CD4-positive, alpha-beta T cell (primary cell): ENCODE data around the gene RIMKLB. TPM values are rescaled to one million over a fixed set of nuclear protein-coding genes. Genes with fewer than 3 reads are reported as not detected.
A peak's percentile ranks its signal among the peaks of the same experiment; 100 is the strongest.

Experiments
- ATAC-seq: fragments of 200-7000 bp; cut with Tn5 transposase; one replicate; pipeline ENCODE4 v1.10.0; 2022; ENCODE audit warnings: mild to moderate bottlenecking; ENCODE audit not compliant: poor library complexity
- CTCF ChIA-PET: fragments of 350-600 bp; sonication (Branson Sonifier 250); formaldehyde crosslinking; loops from one replicate; lab custom pipeline; 2021; ENCODE audit warnings: antibody characterized with exemption, inconsistent platforms; lab: Charles Lee
- POLR2A ChIA-PET: fragments of 350-600 bp; sonication (Branson Sonifier 250); formaldehyde crosslinking; loops from one replicate; lab custom pipeline; 2021; ENCODE audit warnings: antibody characterized with exemption, inconsistent platforms; lab: Charles Lee
- DNase-seq, 14 experiments: peaks; one replicate each; pipeline ENCODE4 v3.0.0-alpha.2; 2013 to 2020; ENCODE audit warnings: mixed read lengths in 2 of 14
- H3K27ac ChIP-seq, 2 donors: one replicate each; pipeline versions ENCODE4 v1.5.1 to v1.7.0; 2013; ENCODE audit warnings: low read length in 2 of 2, low read depth in 1 of 2, mild to moderate bottlenecking in 1 of 2
- H3K27me3 ChIP-seq, 2 experiments: 1 replicate in 1 of 2; 2 replicates in 1 of 2; pipeline versions ENCODE4 v1.6.1 to v1.7.0; 2013; ENCODE audit warnings: low read length in 2 of 2, control low read depth in 1 of 2, mild to moderate bottlenecking in 1 of 2, moderate library complexity in 1 of 2; ENCODE audit not compliant: insufficient read depth in 2 of 2, control insufficient read depth in 1 of 2
- H3K36me3 ChIP-seq: one replicate; pipeline ENCODE4 v1.6.1; 2013; ENCODE audit warnings: low read length, control low read depth; ENCODE audit not compliant: insufficient read depth
- H3K4me1 ChIP-seq: one replicate; pipeline ENCODE4 v1.6.1; 2013; ENCODE audit warnings: low read length, control low read depth; ENCODE audit not compliant: insufficient read depth
- H3K4me3 ChIP-seq: one replicate; pipeline ENCODE4 v1.5.1; 2013; ENCODE audit warnings: mild to moderate bottlenecking, low read length, moderate library complexity
- H3K9me3 ChIP-seq, 2 experiments: 1 replicate in 1 of 2; 2 replicates in 1 of 2; pipeline versions ENCODE4 v1.6.1 to v1.7.0; 2013; ENCODE audit warnings: low read length in 2 of 2, mild to moderate bottlenecking in 2 of 2, control low read depth in 1 of 2, moderate library complexity in 1 of 2; ENCODE audit not compliant: control insufficient read depth in 1 of 2, insufficient read depth in 1 of 2
- H3K27ac Mint-ChIP-seq: one replicate; pipeline ENCODE4 v1.8.0; 2020; ENCODE audit warnings: mixed read lengths
- H3K27me3 Mint-ChIP-seq: one replicate; pipeline ENCODE4 v1.8.0; 2021; ENCODE audit warnings: mixed read lengths
- H3K36me3 Mint-ChIP-seq: one replicate; pipeline ENCODE4 v1.8.0; 2021; ENCODE audit warnings: low read depth, mixed read lengths
- H3K4me1 Mint-ChIP-seq: one replicate; pipeline ENCODE4 v1.8.0; 2021; ENCODE audit warnings: low read depth, mixed read lengths
- H3K4me3 Mint-ChIP-seq: one replicate; pipeline ENCODE4 v1.8.0; 2020; ENCODE audit warnings: mild to moderate bottlenecking, mixed read lengths
- H3K9me3 Mint-ChIP-seq: one replicate; pipeline ENCODE4 v1.8.0; 2020; ENCODE audit warnings: mixed read lengths
- CTCF ChIP-seq: fragments of 200-600 bp; IDR thresholded peaks from one replicate; pipeline ENCODE4 v1.8.0; 2022; ENCODE audit warnings: antibody characterized with exemption, mild to moderate bottlenecking
- intact Hi-C, 2 experiments: fragments of 100-400 bp; cut with DNase I in 1 of 2; cut with micrococcal nuclease in 1 of 2; formaldehyde crosslinking; loops; one replicate each; pipeline versions ENCODE4 v1.15.1 to v1.9.0; 2023 to 2025; cut with DNase I, micrococcal nuclease
- total RNA-seq, 174 experiments: library from RNA in 2 of 174; stranded (reverse) in 2 of 174; gene quantifications; one replicate each; pipeline ENCODE4 v1.2.3 and lab custom pipeline; 2021 to 2026

The RIMKLB gene
- total RNA-seq, 2 experiments from 2014 or later: 14.8 to 15.2 TPM

GRCh38 chr12:8709124-8709830 is 11.5 kb downstream of the RIMKLB start:
- no peaks in the 10 kb centered on the region for H3K27me3 ChIP-seq
- Mint-ChIP-seq H3K36me3 (peaks cover 4% of the 10 kb centered on the region), H3K4me3 (no peak overlapping the region), H3K27me3 (no peaks in the 10 kb centered on the region), H3K27ac (no peak overlapping the region), H3K9me3 (no peaks in the 10 kb centered on the region), H3K4me1 (peaks cover 15% of the 10 kb centered on the region)
- CTCF ChIA-PET: no interaction called here
- H3K27ac ChIP-seq: no peak overlapping the region
- no peak overlapping the region for H3K4me3 ChIP-seq
- ATAC-seq (no peak), DNase-seq (peak in 2 of 14 experiments; percentile 19 to 21)
- POLR2A ChIA-PET: interaction anchor here (1.3 kb wide), 1 partner anchor 12 kb away, joined by 3 read pairs; no protein-coding TSS in a partner anchor
- peaks cover 4% of the 10 kb centered on the region for H3K36me3 ChIP-seq
- TF ChIP-seq CTCF: no peak
- intact Hi-C loops: no loop called here
- peaks cover 5% of the 10 kb centered on the region for H3K4me1 ChIP-seq
- H3K9me3 ChIP-seq: no peaks in the 10 kb centered on the region

GRCh38 chr12:8712572-8712971 is 14.8 kb downstream of the RIMKLB start:
- ChIA-PET CTCF (no interaction called here), POLR2A (no interaction called here)
- Histone ChIP-seq H3K36me3 (peaks cover 4% of the 10 kb centered on the region), H3K4me3 (no peak overlapping the region), H3K9me3 (no peaks in the 10 kb centered on the region), H3K27me3 (no peaks in the 10 kb centered on the region), H3K4me1 (peaks cover 5% of the 10 kb centered on the region), H3K27ac (no peak overlapping the region)
- no peak overlapping the region for H3K4me3 Mint-ChIP-seq
- no peak for TF ChIP-seq CTCF
- no peak for ATAC-seq
- intact Hi-C loops: no loop called here
- DNase-seq: no peak
- no peak overlapping the region for H3K27ac Mint-ChIP-seq
- no peaks in the 10 kb centered on the region for H3K27me3 Mint-ChIP-seq
- H3K4me1 Mint-ChIP-seq: peaks cover 15% of the 10 kb centered on the region
- peaks cover 26% of the 10 kb centered on the region for H3K36me3 Mint-ChIP-seq
- no peaks in the 10 kb centered on the region for H3K9me3 Mint-ChIP-seq

- peaks cover 4% of the 10 kb centered on the region for H3K36me3 ChIP-seq
- H3K9me3 ChIP-seq: no peaks in the 10 kb centered on the region
- intact Hi-C loops: no loop called here
- POLR2A ChIA-PET: no interaction called here
- ATAC-seq: no peak
- no peak overlapping the region for H3K4me3 ChIP-seq
- Mint-ChIP-seq H3K27ac (no peak overlapping the region), H3K36me3 (peaks cover 52% of the 10 kb centered on the region), H3K27me3 (no peaks in the 10 kb centered on the region), H3K4me3 (no peak overlapping the region), H3K4me1 (peaks cover 10% of the 10 kb centered on the region), H3K9me3 (no peaks in the 10 kb centered on the region)
- CTCF ChIA-PET: no interaction called here
- H3K4me1 ChIP-seq: no peaks in the 10 kb centered on the region
- H3K27me3 ChIP-seq: no peaks in the 10 kb centered on the region
- TF ChIP-seq CTCF: no peak
- DNase-seq: no peak
- no peak overlapping the region for H3K27ac ChIP-seq
These were observed 24.6 kb downstream of the RIMKLB start for GRCh38 chr12:8722286-8722800.
